ENCODE data around the gene LETMD1.
A peak's percentile ranks its signal among the peaks of the same experiment; 100 is the strongest.
"Not testable (repeated sequence)": the region's sequence is repeated elsewhere in the genome, so short reads cannot be mapped to it uniquely, and the experiment has no call there.

LETMD1 gene

DNA sequence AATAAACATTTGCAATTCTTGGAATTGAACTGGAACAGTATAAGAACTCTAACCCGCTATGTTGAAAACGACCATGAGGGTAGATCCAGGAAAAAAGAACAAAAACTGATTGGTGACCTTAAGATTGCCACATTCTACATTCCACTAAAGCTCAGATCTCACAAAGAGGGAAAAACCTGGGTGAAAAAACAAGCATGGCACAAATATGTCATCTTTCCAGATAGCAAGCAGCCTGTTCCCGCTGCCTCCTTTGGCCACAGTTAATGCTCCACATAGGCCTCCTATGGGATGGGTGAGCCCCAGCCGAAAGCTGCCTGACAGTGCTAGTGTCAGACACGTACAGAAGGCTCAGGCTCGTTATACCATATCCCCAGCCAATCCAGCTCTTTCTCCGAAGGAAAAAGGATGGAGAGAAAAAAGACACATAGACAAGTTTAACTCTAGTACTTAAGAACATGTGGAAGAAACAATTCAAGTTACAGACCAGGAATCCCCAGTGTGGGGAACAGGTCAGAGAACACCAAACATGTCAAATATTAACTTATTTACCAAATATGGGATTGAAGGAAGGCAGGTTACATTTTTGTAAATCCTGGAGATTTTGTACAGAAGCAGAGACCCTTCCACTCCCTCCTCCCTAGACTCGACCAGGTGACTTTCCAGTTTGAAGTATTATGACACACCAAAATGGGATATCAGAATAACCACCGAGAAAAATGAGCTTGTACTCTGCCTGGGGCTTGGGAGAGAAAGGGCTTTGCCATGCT, 14.7 kb downstream of the LETMD1 start:
- Histone ChIP-seq H3K9me3 (ENCODE audit: control insufficient read depth, insufficient read depth, low read length) (no peaks in the 10 kb centered on the region), H3K27me3 (ENCODE audit: control insufficient read depth, insufficient read depth, low read length) (no peaks in the 10 kb centered on the region), H3K4me1 (ENCODE audit: control insufficient read depth, insufficient read depth, low read length) (no peaks in the 10 kb centered on the region), H3K36me3 (ENCODE audit: control insufficient read depth, insufficient read depth, low read length) (peaks cover 53% of the 10 kb centered on the region), H3K4me3 (ENCODE audit: low read depth, low read length) (no peak overlapping the region), H3K9ac (ENCODE audit: low read depth, low read length) (no peak overlapping the region)

DNA sequence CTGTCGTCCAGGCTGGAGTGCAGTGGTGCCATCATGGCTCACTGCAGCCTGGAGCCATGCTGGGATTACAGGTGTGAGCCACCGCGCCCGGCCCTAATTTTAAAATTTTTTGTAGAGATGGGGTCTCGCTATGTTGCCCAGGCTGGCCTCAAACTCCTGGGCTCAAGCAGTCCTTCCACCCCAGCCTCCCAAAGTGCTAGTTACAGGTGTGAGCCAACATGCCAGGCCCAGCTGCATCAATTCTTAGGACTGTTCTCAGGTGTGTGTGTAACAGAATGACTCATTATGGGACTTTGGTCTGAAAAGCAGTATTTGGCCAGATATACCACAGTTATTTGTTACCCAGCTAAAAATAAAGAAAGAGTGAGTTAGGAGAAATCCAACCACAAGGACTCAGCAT, 17.4 kb downstream of the LETMD1 start:
- Histone ChIP-seq H3K9ac (ENCODE audit: low read depth, low read length) (no peak overlapping the region), H3K27me3 (ENCODE audit: control insufficient read depth, insufficient read depth, low read length) (no peaks in the 10 kb centered on the region), H3K9me3 (ENCODE audit: control insufficient read depth, insufficient read depth, low read length) (no peaks in the 10 kb centered on the region), H3K4me3 (ENCODE audit: low read depth, low read length) (no peak overlapping the region), H3K4me1 (ENCODE audit: control insufficient read depth, insufficient read depth, low read length) (no peaks in the 10 kb centered on the region), H3K36me3 (ENCODE audit: control insufficient read depth, insufficient read depth, low read length) (peaks cover 41% of the 10 kb centered on the region)

GRCh38 chr12:51067229-51067628, 19.1 kb downstream of the LETMD1 start:
- Histone ChIP-seq H3K36me3 (ENCODE audit: control insufficient read depth, insufficient read depth, low read length) (peaks cover 51% of the 10 kb centered on the region), H3K9me3 (ENCODE audit: control insufficient read depth, insufficient read depth, low read length) (no peaks in the 10 kb centered on the region), H3K4me1 (ENCODE audit: control insufficient read depth, insufficient read depth, low read length) (no peaks in the 10 kb centered on the region), H3K4me3 (ENCODE audit: low read depth, low read length) (no peak overlapping the region), H3K27me3 (ENCODE audit: control insufficient read depth, insufficient read depth, low read length) (no peaks in the 10 kb centered on the region), H3K9ac (ENCODE audit: low read depth, low read length) (no peak overlapping the region)

DNA sequence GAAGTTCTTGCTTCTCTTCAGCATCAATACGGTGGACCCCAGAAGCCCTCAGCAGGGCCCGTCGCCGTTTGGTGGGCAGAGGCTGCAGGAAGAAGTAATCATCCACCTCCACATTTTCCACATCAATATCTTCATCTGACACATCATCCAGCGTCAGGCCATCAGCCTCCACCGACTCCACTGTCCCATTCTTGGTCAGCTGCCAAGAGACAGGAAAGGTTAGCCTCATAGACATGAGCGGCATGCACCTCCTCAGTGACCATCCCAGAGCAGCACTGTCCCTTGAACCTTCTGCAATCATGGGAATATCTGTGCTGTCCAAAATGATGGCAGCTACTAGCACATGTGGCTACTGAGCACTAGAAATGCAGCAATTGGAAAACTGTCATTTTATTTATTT, 19.6 kb downstream of the LETMD1 start:
- no peak overlapping the region for H3K4me3 ChIP-seq (ENCODE audit: low read depth, low read length)

GRCh38 chr12:51070004-51070403, 21.9 kb downstream of the LETMD1 start:
- Histone ChIP-seq H3K9me3 (ENCODE audit: control insufficient read depth, insufficient read depth, low read length) (no peaks in the 10 kb centered on the region), H3K27me3 (ENCODE audit: control insufficient read depth, insufficient read depth, low read length) (no peaks in the 10 kb centered on the region), H3K4me3 (ENCODE audit: low read depth, low read length) (no peak overlapping the region), H3K9ac (ENCODE audit: low read depth, low read length) (no peak overlapping the region), H3K36me3 (ENCODE audit: control insufficient read depth, insufficient read depth, low read length) (peaks cover 27% of the 10 kb centered on the region), H3K4me1 (ENCODE audit: control insufficient read depth, insufficient read depth, low read length) (no peaks in the 10 kb centered on the region)

More for the DNA sequence above, 19.6 kb downstream of the LETMD1 start:
- Histone ChIP-seq H3K9me3 (ENCODE audit: control insufficient read depth, insufficient read depth, low read length) (no peaks in the 10 kb centered on the region), H3K4me1 (ENCODE audit: control insufficient read depth, insufficient read depth, low read length) (no peaks in the 10 kb centered on the region), H3K27me3 (ENCODE audit: control insufficient read depth, insufficient read depth, low read length) (no peaks in the 10 kb centered on the region), H3K36me3 (ENCODE audit: control insufficient read depth, insufficient read depth, low read length) (peaks cover 46% of the 10 kb centered on the region), H3K9ac (ENCODE audit: low read depth, low read length) (no peak overlapping the region)

- H3K9ac ChIP-seq (ENCODE audit: low read depth, low read length) = no peak overlapping the region
- H3K4me3 ChIP-seq (ENCODE audit: low read depth, low read length) = no peak overlapping the region
- no peaks in the 10 kb centered on the region for H3K27me3 ChIP-seq (ENCODE audit: control insufficient read depth, insufficient read depth, low read length)
- no peaks in the 10 kb centered on the region for H3K4me1 ChIP-seq (ENCODE audit: control insufficient read depth, insufficient read depth, low read length)
- peaks cover 23% of the 10 kb centered on the region for H3K36me3 ChIP-seq (ENCODE audit: control insufficient read depth, insufficient read depth, low read length)
- no peaks in the 10 kb centered on the region for H3K9me3 ChIP-seq (ENCODE audit: control insufficient read depth, insufficient read depth, low read length)
These were observed 23.5 kb downstream of the LETMD1 start for GRCh38 chr12:51071663-51072062.

- H3K9ac ChIP-seq (ENCODE audit: low read depth, low read length) = no peak overlapping the region
- no peak overlapping the region for H3K4me3 ChIP-seq (ENCODE audit: low read depth, low read length)
- H3K9me3 ChIP-seq (ENCODE audit: control insufficient read depth, insufficient read depth, low read length) = no peaks in the 10 kb centered on the region
- H3K36me3 ChIP-seq (ENCODE audit: control insufficient read depth, insufficient read depth, low read length) = peaks cover 12% of the 10 kb centered on the region
- H3K27me3 ChIP-seq (ENCODE audit: control insufficient read depth, insufficient read depth, low read length) = no peaks in the 10 kb centered on the region
- no peaks in the 10 kb centered on the region for H3K4me1 ChIP-seq (ENCODE audit: control insufficient read depth, insufficient read depth, low read length)
These were observed 27.3 kb downstream of the LETMD1 start for GRCh38 chr12:51075390-51075789.

DNA sequence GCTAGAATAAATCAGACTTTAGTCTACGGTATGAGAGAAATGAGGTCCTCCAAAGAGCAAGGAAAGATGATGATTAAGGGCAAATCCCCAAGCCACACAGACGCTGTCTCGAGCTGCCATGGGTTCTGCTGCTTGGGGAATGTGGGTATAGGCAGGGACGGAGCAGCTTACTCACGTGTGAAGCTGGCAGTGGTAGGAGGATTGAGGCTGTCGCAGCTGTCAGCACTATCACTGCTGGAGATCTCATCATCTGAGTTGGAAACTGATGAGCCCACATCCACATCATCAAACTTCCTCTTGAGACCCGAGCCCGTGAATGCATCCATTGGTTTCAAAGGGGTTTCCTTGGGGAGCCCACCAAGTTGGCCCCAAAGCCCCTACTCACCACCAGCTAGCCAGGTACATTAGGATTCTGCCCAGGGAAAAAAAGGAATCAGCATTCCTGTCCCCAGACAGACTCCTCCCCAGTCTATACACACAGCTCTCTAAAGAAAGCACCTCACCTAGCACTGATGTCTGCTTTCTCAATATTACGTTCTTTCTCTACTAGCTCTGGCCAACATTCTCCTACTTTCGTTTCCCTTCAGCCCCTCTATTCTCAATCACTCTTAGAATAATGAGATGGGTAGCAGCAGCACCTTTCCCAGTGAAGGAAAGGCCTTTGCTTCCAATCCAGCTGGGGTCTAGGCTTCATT, 28.3 kb downstream of the LETMD1 start:
- H3K9ac ChIP-seq (ENCODE audit: low read depth, low read length) = no peak overlapping the region

DNA sequence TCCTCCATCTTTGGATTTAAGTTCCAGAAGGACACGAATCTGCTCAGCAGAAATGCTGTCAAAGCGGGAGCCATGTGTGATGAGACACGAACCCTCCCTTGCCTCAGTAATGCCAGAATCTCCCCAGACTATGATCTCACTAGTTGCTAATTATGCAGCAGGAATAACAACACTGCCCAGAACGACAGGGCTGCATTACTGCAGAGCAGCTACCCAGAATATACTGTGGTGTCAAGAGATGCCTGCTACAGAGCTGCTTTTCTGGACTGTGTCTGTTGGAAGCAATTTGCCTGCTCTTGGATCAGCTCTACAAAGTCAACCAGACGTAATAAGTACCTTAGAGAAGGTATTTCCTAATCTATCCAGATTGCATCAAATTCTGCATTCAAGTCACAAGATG, 29.8 kb downstream of the LETMD1 start:
- H3K36me3 ChIP-seq (ENCODE audit: control insufficient read depth, insufficient read depth, low read length) = peaks cover 2% of the 10 kb centered on the region
- no peaks in the 10 kb centered on the region for H3K4me1 ChIP-seq (ENCODE audit: control insufficient read depth, insufficient read depth, low read length)
- no peaks in the 10 kb centered on the region for H3K9me3 ChIP-seq (ENCODE audit: control insufficient read depth, insufficient read depth, low read length)
- H3K9ac ChIP-seq (ENCODE audit: low read depth, low read length) = peak overlapping the region; percentile 24
- H3K4me3 ChIP-seq (ENCODE audit: low read depth, low read length) = no peak overlapping the region
- H3K27me3 ChIP-seq (ENCODE audit: control insufficient read depth, insufficient read depth, low read length) = no peaks in the 10 kb centered on the region

More for the DNA sequence above, 28.3 kb downstream of the LETMD1 start:
- Histone ChIP-seq H3K4me1 (ENCODE audit: control insufficient read depth, insufficient read depth, low read length) (no peaks in the 10 kb centered on the region), H3K27me3 (ENCODE audit: control insufficient read depth, insufficient read depth, low read length) (no peaks in the 10 kb centered on the region), H3K9me3 (ENCODE audit: control insufficient read depth, insufficient read depth, low read length) (no peaks in the 10 kb centered on the region), H3K36me3 (ENCODE audit: control insufficient read depth, insufficient read depth, low read length) (peaks cover 7% of the 10 kb centered on the region), H3K4me3 (ENCODE audit: low read depth, low read length) (no peak overlapping the region)

DNA sequence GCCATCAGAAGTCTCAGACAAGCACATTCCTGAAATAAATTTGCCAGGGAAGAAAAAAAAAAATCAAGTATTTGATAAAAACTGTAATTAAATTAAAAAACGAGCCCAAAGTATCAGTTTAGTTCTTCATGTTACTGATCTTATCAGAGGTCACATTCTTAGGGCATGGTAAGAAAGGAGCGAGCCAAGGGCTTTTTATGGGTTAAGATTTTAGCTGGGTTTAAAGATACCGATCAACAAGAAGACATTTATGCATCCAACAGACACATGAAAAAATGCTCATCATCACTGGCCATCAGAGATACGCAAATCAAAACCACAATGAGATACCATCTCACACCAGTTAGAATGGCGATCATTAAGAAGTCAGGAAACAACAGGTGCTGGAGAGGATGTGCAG, 30.2 kb downstream of the LETMD1 start:
- H3K4me3 ChIP-seq (ENCODE audit: low read depth, low read length); H3K4me1 ChIP-seq (ENCODE audit: control insufficient read depth, insufficient read depth, low read length); H3K27me3 ChIP-seq (ENCODE audit: control insufficient read depth, insufficient read depth, low read length); H3K9me3 ChIP-seq (ENCODE audit: control insufficient read depth, insufficient read depth, low read length); H3K36me3 ChIP-seq (ENCODE audit: control insufficient read depth, insufficient read depth, low read length): not testable (repeated sequence)
- peak overlapping the region; percentile 24 for H3K9ac ChIP-seq (ENCODE audit: low read depth, low read length)

- not testable (repeated sequence) for H3K9ac ChIP-seq (ENCODE audit: low read depth, low read length); H3K9me3 ChIP-seq (ENCODE audit: control insufficient read depth, insufficient read depth, low read length); H3K36me3 ChIP-seq (ENCODE audit: control insufficient read depth, insufficient read depth, low read length); H3K4me3 ChIP-seq (ENCODE audit: low read depth, low read length); H3K4me1 ChIP-seq (ENCODE audit: control insufficient read depth, insufficient read depth, low read length); H3K27me3 ChIP-seq (ENCODE audit: control insufficient read depth, insufficient read depth, low read length)
These were observed 30.7 kb downstream of the LETMD1 start for GRCh38 chr12:51078866-51079265.

GRCh38 chr12:51080136-51080535, 32.0 kb downstream of the LETMD1 start:
- no peaks in the 10 kb centered on the region for H3K4me1 ChIP-seq (ENCODE audit: control insufficient read depth, insufficient read depth, low read length)
- H3K4me3 ChIP-seq (ENCODE audit: low read depth, low read length) = no peak overlapping the region
- no peaks in the 10 kb centered on the region for H3K9me3 ChIP-seq (ENCODE audit: control insufficient read depth, insufficient read depth, low read length)
- peaks cover 2% of the 10 kb centered on the region for H3K36me3 ChIP-seq (ENCODE audit: control insufficient read depth, insufficient read depth, low read length)
- no peak overlapping the region for H3K9ac ChIP-seq (ENCODE audit: low read depth, low read length)
- no peaks in the 10 kb centered on the region for H3K27me3 ChIP-seq (ENCODE audit: control insufficient read depth, insufficient read depth, low read length)

All from iPS-15b (cell line).